ENCODE measurements around the gene WASF3.

The WASF3 gene

DNA sequence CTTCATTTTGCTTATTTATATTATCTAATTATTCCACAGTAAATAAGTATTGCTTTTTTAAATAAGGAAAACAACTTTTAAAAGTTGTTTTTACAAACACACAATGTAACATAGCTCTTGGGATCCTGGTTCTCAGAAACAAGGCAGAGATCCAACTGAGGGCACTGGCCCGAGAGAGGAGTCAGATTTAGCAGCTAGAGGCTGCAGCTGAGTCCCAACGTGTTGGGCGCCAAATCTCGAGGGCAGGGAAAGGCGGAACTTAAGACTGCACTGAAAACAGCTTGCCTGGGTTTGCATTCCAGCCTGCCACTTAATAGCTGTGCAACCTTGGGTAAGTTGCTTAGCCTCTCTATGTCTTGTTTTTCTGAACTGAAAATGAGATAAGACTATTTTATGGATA, 16.4 kb upstream of the WASF3 start:
- peaks cover 4% of the 10 kb centered on the region; the same call in 1 of the 2 replicates for H3K27me3 ChIP-seq (ENCODE audit: control insufficient read depth, low read length)
- H3F3A ChIP-seq (ENCODE audit: control insufficient read depth, insufficient read depth), result no peaks in the 10 kb centered on the region
- no peaks in the 10 kb centered on the region for H3K9me3 ChIP-seq (ENCODE audit: control insufficient read depth, insufficient read depth, low read length)
- H4K20me1 ChIP-seq (ENCODE audit: control insufficient read depth, insufficient read depth, low read depth, low read length), result no peaks in the 10 kb centered on the region
- no peaks in the 10 kb centered on the region for H3K9me2 ChIP-seq (replicated peaks; ENCODE audit: control insufficient read depth, low read length)
- TF ChIP-seq CTCF (IDR thresholded peaks at IDR 0.05; ENCODE audit: low read depth, low read length, poor library complexity, severe bottlenecking) (no peak), EZH2phosphoT487 (IDR thresholded peaks at IDR 0.05; ENCODE audit: borderline replicate concordance, low read length) (no peak)
- H3K4me3 ChIP-seq (ENCODE audit: low read length), result no peak overlapping the region
- no peaks in the 10 kb centered on the region for H3K36me3 ChIP-seq (ENCODE audit: control insufficient read depth, low read length)
- H3K4me2 ChIP-seq (ENCODE audit: low read length), result no peak overlapping the region
- no peak overlapping the region for H3K27ac ChIP-seq (ENCODE audit: low read depth, low read length)
- H3K79me2 ChIP-seq (ENCODE audit: control insufficient read depth, low read length), result no peaks in the 10 kb centered on the region
- no peaks in the 10 kb centered on the region for H3K4me1 ChIP-seq (ENCODE audit: control insufficient read depth, low read length)

DNA sequence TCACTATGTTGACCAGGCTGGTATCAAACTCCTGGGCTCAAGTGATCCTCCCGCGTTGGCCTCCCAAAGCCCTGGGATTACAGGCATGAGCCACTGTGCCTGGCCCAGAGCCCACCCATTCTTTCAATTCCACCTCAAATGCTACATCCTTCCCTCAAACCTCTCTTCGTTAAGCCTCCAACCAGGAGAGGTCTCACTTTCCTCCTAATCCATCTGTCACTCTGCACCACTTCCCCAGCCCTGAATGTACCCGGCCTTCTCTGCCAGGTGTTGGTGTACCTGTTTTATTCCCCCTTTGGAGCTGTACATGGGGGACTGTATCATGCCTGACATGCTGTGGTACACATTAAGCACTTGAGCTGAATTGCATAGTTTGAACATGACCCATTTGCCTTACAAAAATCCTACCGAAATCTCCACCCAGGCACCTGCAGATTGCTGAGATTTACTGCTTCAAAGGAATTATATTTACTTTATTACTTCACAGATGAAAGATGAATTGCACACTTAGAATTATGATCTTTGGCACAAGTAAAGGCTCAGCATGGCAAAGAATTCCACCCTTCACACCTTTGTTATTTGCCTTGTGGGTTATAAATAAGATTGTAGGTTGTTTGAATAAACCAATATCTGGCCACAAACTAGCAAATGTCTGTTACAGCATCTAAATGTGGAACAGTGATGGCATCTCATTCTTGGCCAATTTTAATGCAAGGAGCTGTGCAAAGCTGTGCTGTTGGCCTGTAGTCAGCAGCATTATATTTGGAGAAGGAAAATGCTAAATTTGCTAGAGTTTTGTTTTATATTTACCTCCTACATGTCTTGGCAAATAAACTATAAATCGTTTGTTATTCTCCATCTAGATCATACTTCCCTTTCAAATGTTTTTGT, 15.6 kb upstream of the WASF3 start:
- Histone ChIP-seq H3K36me3 (ENCODE audit: control insufficient read depth, low read length) (no peaks in the 10 kb centered on the region), H3K9me2 (replicated peaks; ENCODE audit: control insufficient read depth, low read length) (no peaks in the 10 kb centered on the region), H3K4me2 (ENCODE audit: low read length) (no peak overlapping the region), H3K4me1 (ENCODE audit: control insufficient read depth, low read length) (no peaks in the 10 kb centered on the region), H3K9me3 (ENCODE audit: control insufficient read depth, insufficient read depth, low read length) (no peaks in the 10 kb centered on the region), H4K20me1 (ENCODE audit: control insufficient read depth, insufficient read depth, low read depth, low read length) (no peaks in the 10 kb centered on the region), H3F3A (ENCODE audit: control insufficient read depth, insufficient read depth) (no peaks in the 10 kb centered on the region), H3K27me3 (ENCODE audit: control insufficient read depth, low read length) (peaks cover 4% of the 10 kb centered on the region; the same call in 1 of the 2 replicates), H3K4me3 (ENCODE audit: low read length) (no peak overlapping the region), H3K79me2 (ENCODE audit: control insufficient read depth, low read length) (no peaks in the 10 kb centered on the region), H3K27ac (ENCODE audit: low read depth, low read length) (no peak overlapping the region)
- no peak for TF ChIP-seq CTCF (IDR thresholded peaks at IDR 0.05; ENCODE audit: low read depth, low read length, poor library complexity, severe bottlenecking)
- TF ChIP-seq EZH2phosphoT487 (IDR thresholded peaks at IDR 0.05; ENCODE audit: borderline replicate concordance, low read length), result no peak

DNA sequence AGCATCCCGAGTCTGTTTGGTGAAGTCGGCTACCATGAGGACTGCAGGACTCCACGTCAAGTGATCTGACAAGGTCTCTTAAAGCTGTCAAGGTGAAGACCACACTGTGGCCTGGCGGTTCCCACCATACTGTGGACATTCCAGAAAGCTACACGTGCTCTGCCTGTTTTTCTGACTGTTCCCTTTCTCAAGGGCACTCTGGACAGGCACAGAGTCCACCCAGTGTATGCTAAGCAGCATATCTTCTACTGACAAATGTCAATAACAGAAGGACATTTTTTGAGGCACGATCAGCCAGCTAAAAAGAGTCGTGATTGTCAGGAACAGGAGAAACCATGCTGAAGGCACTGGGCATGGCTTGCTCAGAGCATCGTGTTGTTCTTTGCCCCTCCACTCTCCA, 12.8 kb upstream of the WASF3 start:
- no peaks in the 10 kb centered on the region for H4K20me1 ChIP-seq (ENCODE audit: control insufficient read depth, insufficient read depth, low read depth, low read length)

More for the DNA sequence above, 12.8 kb upstream of the WASF3 start:
- H3K4me3 ChIP-seq (ENCODE audit: low read length), result no peak overlapping the region
- H3K4me1 ChIP-seq (ENCODE audit: control insufficient read depth, low read length), result no peaks in the 10 kb centered on the region
- no peaks in the 10 kb centered on the region for H3K36me3 ChIP-seq (ENCODE audit: control insufficient read depth, low read length)
- H3F3A ChIP-seq (ENCODE audit: control insufficient read depth, insufficient read depth), result no peaks in the 10 kb centered on the region
- no peaks in the 10 kb centered on the region for H3K79me2 ChIP-seq (ENCODE audit: control insufficient read depth, low read length)
- peaks cover 4% of the 10 kb centered on the region; the same call in 1 of the 2 replicates for H3K27me3 ChIP-seq (ENCODE audit: control insufficient read depth, low read length)
- H3K9me2 ChIP-seq (replicated peaks; ENCODE audit: control insufficient read depth, low read length), result no peaks in the 10 kb centered on the region
- H3K4me2 ChIP-seq (ENCODE audit: low read length), result no peak overlapping the region
- no peak overlapping the region for H3K27ac ChIP-seq (ENCODE audit: low read depth, low read length)
- no peaks in the 10 kb centered on the region for H3K9me3 ChIP-seq (ENCODE audit: control insufficient read depth, insufficient read depth, low read length)
- TF ChIP-seq EZH2phosphoT487 (IDR thresholded peaks at IDR 0.05; ENCODE audit: borderline replicate concordance, low read length), result no peak
- TF ChIP-seq CTCF (IDR thresholded peaks at IDR 0.05; ENCODE audit: low read depth, low read length, poor library complexity, severe bottlenecking), result no peak
